H7 (cell line): ENCODE measurements around the gene C6orf132. TPM values are rescaled to one million over a fixed set of nuclear protein-coding genes. Genes with fewer than 3 reads are reported as not detected.

Source experiments
- DNase-seq: peaks from one replicate; pipeline ENCODE4 v3.0.0; 2012
- H3K27me3 ChIP-seq: 2 replicates; pipeline ENCODE4 v1.6.0; 2011; ENCODE audit warnings: mild to moderate bottlenecking, low read length; ENCODE audit not compliant: control insufficient read depth, insufficient read depth
- H3K36me3 ChIP-seq: replicated peaks from 2 replicates; pipeline ENCODE4 v1.5.1; 2011; ENCODE audit warnings: low read length; ENCODE audit not compliant: control insufficient read depth, insufficient read depth
- H3K4me3 ChIP-seq: 2 replicates; pipeline ENCODE4 v1.5.1; 2011; ENCODE audit warnings: low read depth, mild to moderate bottlenecking, control low read depth, low read length, moderate library complexity; ENCODE audit not compliant: insufficient read depth
- total RNA-seq: library from RNA; depleted of rRNA; stranded (reverse); fragments of >200 nt; shearing (Covaris generic); gene quantifications from 2 replicates; pipeline ENCODE4 v1.2.3, GENCODE V29; 2014

C6orf132 gene
- total RNA-seq, 1 experiment from 2014 or later = 11.3 TPM

DNA sequence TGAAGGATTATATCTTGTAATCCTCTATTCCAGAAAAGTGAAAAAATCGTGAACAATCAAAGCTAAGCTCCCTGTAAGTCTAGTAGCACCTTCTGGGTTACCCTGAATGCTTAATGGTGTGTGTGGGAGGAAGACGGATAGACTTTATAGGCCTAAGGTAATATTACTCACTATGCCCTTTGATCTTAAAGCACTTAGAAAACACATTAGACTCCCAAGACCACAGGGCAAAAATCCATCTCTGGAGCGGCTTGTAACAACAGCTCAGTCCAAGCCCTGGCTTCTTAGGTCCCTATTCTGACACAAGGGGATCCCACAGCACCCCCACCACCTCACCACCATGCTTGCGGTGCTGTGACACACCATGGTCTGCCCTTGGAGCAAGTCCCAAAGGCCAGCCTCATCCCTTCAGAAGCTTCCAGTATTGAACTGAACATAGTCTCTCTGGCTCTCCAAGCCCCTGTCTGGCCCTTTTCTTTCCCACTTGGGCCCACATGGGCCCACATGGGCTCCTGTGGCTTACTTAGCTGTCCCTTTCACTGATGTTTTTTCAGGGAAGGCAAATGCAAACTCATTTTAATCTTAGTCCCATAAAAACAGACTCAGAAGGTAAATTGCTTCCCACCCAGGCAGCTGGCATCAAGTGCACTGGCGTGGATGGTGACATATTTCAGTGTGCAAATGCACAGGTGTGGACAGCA lies 28.3 kb downstream of the C6orf132 start:
- Histone ChIP-seq H3K36me3 (peaks cover 4% of the 10 kb centered on the region), H3K4me3 (no peak overlapping the region), H3K27me3 (no peaks in the 10 kb centered on the region)
- DNase-seq = no peak

DNA sequence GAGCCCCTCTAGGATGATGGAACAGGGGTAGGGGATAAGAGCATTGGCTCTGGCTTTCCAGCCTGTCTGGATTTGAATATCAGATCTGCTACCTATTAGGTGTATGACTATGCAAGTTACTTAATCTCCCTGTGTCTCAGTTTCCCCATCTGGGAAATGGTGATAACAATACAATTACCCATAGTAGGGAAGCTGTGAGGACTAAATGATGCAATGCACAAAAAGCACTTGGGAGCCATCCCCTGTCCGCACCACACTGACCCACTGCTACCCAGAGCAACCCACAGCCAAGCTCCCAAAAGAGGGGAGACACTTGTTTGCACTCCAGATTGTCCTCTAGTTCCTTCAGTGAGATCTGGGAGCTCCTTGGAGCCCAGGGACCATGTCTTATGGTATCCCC lies 30.1 kb downstream of the C6orf132 start:
- no peaks in the 10 kb centered on the region for H3K27me3 ChIP-seq

DNA sequence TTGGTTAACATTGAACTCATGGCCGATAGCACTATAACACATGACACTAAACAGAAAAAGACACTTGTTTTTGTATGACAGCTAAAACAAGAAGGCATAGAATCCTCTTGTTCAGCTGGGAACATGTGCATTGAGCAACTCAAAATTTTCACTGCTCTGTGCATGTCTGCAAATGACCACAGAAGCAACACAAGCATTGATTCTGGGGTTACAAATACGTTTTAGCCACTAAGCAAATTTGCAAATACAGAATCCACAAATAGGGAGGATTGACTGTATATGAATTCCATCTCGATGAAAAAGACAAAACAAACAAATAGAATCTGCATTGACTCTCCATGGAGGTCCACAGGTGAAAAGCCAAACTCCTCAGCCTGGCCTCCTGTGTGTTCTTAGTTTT lies 31.7 kb downstream of the C6orf132 start:
- no peaks in the 10 kb centered on the region for H3K27me3 ChIP-seq
- peaks cover 6% of the 10 kb centered on the region for H3K36me3 ChIP-seq
- H3K4me3 ChIP-seq = no peak overlapping the region
- DNase-seq = no peak

More for the DNA sequence above, 30.1 kb downstream of the C6orf132 start:
- no peak for DNase-seq
- Histone ChIP-seq H3K4me3 (no peak overlapping the region), H3K36me3 (peaks cover 4% of the 10 kb centered on the region)

DNA sequence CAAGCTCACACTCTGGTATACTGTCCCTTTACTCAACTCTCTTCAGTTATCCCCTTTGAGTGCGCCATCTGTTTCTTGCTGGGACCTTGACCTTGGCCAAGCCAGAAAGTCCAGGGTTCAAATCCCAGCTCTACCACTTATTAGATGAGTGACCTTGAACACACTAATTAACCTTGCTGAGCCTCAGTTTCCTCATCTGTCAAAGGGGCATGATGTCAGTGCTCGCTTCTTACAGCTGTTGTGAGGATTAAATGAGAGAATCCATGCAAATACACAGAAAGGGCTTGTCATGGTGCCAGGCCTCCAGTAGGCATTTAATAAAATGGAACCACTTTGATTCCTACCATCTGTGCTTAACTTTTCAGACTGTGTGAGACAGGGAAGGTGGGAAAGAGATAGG lies 34.3 kb downstream of the C6orf132 start:
- no peak overlapping the region for H3K4me3 ChIP-seq
- no peak for DNase-seq
- H3K27me3 ChIP-seq = no peaks in the 10 kb centered on the region
- peaks cover 10% of the 10 kb centered on the region for H3K36me3 ChIP-seq

DNA sequence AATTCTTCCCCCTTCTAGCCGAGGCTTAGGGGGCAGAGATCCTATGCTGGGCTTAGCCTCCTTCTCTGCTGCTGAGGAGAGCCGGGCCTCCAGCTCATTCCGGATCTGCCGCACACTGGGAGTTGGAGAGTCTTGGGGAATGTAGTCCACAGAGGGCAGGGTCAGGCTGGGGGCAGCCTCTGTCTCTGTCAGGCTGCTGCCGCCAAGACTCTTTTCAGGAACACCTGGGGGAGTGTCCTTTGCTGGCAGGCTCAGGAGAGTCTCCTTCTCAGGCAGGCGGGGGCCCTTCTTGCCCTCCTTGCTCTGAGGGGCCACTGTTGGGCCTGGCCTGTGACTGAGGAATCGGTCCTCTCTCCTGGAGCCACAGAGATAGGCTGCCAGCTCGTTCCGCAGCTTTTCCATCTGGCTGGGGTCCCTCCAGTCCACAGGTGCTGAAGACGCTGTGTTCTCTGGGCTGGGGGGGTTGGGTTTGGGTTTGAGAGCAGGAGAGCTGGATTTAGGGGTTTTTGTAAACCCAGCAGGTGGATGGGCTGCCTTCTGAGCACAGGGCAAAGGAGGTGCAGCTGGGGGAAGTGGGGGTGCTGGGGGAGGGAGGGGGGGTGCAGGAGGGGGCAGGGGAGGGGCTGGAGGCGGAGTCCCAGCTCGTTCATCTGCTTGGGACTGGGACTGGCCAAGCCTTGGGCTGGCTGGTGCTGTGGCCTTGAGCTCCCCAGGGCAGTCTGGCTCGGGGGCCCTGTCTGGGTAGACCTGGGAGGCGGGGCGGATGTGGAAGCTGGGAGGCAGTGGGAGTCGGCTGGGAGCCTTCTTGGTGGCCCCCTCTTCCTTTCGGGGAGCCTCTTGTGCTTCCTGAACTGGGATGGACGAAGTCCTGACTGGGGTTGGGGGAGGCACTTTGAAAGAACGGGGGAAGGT lies 36.1 kb downstream of the C6orf132 start:
- peak; percentile 68 for DNase-seq
- no peak overlapping the region for H3K4me3 ChIP-seq
- peaks cover 12% of the 10 kb centered on the region for H3K36me3 ChIP-seq
- no peaks in the 10 kb centered on the region for H3K27me3 ChIP-seq

DNA sequence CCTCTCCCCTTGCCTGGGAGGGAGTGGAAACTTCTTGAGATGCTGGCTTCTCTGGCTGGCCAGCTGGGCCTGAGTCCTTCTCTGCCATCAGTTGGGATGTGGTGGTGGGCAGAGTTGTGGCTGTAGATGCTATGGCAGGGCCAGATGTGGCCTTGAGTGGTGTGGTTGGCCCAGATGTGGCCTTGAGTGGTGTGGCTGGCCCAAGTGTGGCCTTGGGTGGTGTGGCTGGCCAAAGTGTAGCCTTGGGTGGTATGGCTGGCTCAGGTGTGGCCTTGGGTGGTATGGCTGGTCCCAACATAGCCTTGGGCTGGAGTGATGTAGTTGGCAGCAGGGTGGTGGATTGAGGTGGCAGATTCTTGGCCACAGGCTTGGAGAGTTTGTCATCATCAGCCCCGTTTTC lies 36.7 kb downstream of the C6orf132 start:
- peaks cover 12% of the 10 kb centered on the region for H3K36me3 ChIP-seq
- DNase-seq = no peak
- no peaks in the 10 kb centered on the region for H3K27me3 ChIP-seq
- H3K4me3 ChIP-seq = no peak overlapping the region

DNA sequence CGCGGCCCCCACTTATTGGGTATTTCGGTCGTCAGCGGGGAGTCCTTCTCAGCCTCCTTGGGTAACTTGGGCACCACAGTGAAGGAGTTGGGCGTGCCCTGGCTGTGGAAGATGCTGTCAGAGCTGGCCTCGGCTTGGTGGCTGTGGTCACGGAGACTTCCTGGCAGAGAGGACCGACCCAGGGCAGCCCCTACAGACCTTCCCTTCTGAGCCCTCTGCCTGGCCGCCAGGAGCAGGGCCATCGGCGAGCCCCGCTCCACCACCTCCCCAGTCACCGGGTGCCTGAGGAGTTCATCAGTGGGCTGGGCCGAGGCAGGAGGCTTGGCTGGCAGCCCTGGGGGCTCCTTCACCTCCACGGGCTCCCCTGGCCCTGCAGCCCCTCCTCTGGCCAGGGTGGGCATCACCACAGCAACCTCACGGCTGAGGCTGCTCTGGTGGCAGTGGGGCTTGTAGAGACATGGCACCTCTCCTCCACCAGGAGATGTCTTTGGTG lies 37.2 kb downstream of the C6orf132 start:
- Histone ChIP-seq H3K36me3 (peaks cover 12% of the 10 kb centered on the region), H3K4me3 (no peak overlapping the region), H3K27me3 (no peaks in the 10 kb centered on the region)
- DNase-seq = peak; percentile 83

DNA sequence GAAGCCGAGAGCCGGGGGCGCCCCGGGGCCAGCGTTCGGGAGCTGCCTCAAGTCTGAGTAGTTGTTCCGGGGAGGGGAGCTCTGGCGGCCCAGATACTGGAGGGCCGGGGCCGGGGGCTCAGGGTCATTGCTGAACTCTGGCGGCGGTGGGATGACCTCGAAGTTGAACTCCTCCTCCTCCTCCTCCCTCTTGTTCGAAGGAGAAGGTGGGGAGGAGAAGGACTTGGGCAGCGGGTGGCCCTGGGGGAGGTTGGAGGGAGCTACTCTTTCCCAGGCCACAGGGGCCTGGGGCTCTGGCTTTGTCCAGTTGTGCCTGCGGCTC lies 37.7 kb downstream of the C6orf132 start:
- Histone ChIP-seq H3K36me3 (peaks cover 11% of the 10 kb centered on the region), H3K4me3 (peak overlapping the region; percentile 51), H3K27me3 (no peaks in the 10 kb centered on the region)
- peak; percentile 88 for DNase-seq

DNA sequence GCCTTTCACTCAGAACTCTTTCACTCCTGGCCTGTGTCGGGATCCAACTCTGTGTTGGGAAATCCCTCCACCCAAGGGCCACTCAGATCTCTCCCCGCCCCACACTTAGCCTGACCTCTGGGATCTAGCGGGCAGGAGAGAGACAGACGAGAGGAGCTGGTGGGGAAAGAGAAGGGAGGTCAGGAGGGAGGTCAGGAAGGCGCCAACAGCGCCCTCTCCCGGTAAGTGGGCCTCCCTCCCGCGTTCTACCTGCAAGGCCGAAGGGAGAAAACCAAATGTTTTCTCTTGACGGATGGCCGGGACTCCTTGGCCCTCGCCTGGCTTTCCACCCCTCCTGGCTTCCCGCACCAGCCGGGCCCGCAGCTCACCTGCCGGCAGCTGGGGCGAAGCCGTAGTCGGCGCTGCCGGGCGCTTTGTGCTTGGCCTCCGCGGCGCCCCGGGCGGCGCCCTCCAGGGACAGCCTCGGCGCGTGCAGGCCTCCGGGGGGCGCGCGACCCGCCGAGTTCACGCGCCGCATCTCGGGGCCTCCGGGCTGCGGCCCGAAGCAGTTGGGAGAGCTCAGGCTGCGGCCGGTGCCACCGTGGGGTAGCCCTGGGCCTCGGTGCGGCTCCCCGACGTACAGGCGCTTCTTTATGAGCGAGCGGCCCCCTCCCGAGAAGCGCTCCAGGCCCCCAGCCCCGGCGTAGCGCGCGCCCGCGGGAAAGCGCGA lies 38.2 kb downstream of the C6orf132 start:
- DNase-seq = peak; percentile 94
- peaks cover 7% of the 10 kb centered on the region for H3K36me3 ChIP-seq
- H3K4me3 ChIP-seq = peak overlapping the region; percentile 51
- H3K27me3 ChIP-seq = no peaks in the 10 kb centered on the region

DNA sequence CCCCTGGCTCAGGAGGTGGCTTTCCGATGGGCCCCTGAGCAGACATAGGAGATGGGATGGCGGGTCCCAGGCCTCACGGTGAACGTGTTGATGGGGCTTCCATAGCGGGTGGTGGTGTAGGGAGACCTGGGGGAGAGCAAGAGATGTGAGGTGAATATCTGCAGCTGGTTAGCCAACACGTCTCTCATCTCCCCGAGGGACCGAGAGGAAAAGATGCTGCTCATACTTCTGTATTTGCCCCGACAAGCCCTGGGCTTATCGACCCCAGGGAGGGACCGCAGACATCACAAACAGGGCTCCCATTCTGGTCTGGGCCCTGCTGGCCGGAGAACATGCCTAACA lies 38.7 kb downstream of the C6orf132 start:
- DNase-seq = peak; percentile 52
- Histone ChIP-seq H3K4me3 (peak overlapping the region; percentile 51), H3K36me3 (peaks cover 7% of the 10 kb centered on the region), H3K27me3 (peaks cover 3% of the 10 kb centered on the region; the same call in 1 of the 2 replicates)

DNA sequence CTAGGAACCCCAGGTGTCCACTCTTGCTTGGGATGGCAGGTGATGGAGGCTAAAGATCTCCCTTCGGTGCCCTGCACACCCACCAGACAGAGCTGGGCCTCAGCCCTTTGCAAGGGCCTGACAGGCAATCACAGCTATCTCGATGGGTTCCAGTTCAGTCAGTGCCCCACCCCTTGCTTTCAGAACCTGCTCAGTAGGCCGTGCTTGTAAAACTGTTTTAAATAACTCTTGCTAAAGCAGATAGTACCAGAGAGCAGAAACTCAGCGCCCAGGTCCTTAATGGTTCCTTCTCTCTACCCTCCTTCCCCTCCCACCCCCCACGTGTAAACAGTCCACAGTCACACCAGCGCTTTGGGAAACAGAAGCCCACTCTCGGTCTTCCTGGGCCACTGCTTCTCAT lies 39.2 kb downstream of the C6orf132 start:
- Histone ChIP-seq H3K4me3 (no peak overlapping the region), H3K27me3 (peaks cover 7% of the 10 kb centered on the region), H3K36me3 (peaks cover 7% of the 10 kb centered on the region)
- DNase-seq = no peak

DNA sequence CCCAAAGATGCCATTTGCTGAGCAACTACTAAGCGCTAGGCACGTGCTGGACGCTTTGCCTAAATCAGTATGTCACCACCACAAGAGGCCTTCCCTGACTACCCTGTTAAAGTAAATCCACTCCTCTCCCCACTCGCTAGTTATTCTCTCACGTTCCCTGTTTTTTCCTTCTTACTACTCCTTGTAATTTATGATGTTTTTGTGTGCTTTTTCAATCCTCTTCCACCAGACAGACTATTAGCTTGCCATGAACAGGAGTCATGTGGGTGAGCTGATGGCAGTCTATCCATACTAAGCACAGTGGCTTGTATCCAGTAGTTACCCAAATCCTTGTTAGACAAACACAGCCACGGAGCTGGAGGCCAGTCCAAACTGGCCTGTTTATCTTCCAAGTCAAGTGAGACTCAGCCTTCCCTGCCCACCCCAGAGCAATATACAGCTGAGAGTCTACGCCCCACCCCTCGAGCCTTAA lies 41.2 kb downstream of the C6orf132 start:
- H3K36me3 ChIP-seq = peaks cover 7% of the 10 kb centered on the region
- H3K27me3 ChIP-seq = peaks cover 13% of the 10 kb centered on the region
- H3K4me3 ChIP-seq = no peak overlapping the region
- DNase-seq = no peak

DNA sequence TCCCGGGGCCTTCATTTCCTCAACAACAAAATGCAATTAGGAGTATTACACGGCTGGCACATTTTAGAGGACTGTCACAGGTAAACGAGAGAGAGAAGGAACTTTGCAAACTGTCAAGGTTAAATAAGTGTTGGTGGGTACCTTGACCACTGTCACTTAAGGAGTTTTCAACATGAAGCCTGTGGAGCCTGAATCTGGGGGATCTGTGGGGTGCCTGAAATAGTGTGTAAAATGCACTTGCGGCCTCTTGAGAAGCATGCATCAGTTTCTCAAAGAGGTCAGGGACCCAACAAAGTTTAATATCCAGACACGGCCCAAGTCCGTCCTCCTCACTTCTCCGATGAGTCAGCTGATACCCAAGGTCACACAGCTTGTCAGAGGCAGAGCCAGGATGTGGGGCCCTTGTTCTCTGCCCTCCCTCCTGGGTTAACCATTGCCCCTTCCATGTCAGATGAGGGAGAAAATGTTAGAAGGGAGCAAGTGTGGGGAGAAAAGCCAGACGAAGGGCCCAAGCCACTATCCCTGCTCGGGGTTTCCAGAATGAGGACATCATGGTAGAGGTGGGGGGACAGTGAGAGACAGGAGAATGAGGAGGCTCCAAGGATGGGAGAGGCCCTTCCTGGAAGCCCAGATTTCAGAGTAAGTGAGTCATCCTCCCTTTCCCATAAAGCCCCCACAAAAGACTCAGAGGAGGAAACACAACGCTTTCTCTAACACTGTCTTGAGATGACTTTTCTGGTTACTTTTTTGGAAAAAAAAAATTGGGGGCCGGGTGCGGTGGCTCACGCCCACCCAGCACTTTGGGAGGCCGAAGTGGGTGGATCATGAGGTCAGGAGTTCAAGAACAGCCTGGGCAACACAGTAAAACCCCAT lies 42.2 kb downstream of the C6orf132 start:
- Histone ChIP-seq H3K36me3 (peaks cover 4% of the 10 kb centered on the region; the same call in 1 of the 2 replicates), H3K27me3 (peaks cover 18% of the 10 kb centered on the region), H3K4me3 (no peak overlapping the region)
- no peak for DNase-seq
